HTERT RPE-1 (cell line): ENCODE measurements around the gene PCDHB5.
"Not testable (repeated sequence)": the region's sequence is repeated elsewhere in the genome, so short reads cannot be mapped to it uniquely, and the experiment has no call there.

Experiments used
- in situ Hi-C: fragments of 300-500 bp; cut with MboI; formaldehyde crosslinking; loops from 4 replicates; pipeline ENCODE4 v1.14.3; 2020; ENCODE audit warnings: low sequenced_read_pairs

The PCDHB5 gene

GRCh38 chr5:141151632-141152031 lies 16.6 kb downstream of the PCDHB5 start:
- in situ Hi-C loops: not testable (repeated sequence)

DNA sequence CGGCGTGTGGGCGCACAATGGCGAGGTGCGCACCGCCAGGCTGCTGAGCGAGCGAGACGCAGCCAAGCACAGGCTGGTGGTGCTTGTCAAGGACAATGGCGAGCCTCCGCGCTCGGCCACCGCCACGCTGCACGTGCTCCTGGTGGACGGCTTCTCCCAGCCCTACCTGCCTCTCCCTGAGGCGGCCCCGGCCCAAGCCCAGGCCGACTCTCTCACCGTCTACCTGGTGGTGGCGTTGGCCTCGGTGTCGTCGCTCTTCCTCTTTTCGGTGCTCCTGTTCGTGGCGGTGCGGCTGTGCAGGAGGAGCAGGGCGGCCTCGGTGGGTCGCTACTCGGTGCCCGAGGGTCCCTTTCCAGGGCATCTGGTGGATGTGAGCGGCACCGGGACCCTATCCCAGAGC lies 17.1 kb downstream of the PCDHB5 start:
- in situ Hi-C loops: not testable (repeated sequence)

DNA sequence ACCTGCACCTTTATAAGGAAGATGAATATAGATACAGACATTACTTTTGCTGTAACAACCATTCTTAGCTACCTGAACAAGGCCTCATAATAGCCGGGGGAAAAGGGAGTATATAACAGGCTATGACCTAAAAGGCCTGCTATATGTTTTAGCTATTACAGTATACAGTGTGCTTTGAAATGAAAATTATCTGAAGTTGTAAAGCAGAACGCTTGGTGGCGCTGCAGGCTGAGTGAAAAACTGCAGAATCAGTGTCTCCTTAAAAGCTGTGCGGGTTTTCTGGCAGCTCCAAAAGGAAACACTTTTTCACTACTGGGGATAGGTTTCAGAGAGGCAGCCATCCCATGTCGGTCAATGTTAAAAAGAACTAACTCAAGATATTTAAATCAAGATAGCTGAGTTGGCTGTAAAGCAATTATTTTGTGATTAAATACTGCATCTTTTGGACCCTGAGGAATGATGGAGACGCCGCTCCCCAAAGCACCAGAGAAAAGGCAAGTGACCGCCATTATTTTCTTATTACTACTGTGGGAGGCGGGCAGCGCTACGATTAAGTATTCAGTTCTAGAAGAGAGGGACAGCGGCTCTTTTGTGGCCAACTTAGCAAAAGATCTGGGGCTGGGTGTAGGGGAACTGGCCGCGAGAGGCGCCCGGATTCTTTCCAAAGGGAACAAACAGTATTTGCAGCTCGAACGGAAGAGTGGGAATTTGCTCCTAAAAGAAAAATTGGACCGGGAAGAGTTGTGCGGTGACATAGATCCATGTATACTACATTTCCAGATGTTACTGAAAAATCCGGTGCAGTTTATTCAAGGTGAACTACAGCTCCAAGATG lies 20.8 kb downstream of the PCDHB5 start:
- in situ Hi-C loops: no loop called here

- in situ Hi-C loops: not testable (repeated sequence)
These were observed 22.4 kb downstream of the PCDHB5 start for GRCh38 chr5:141157356-141157755.

- in situ Hi-C loops: not testable (repeated sequence)
These were observed 22.9 kb downstream of the PCDHB5 start for GRCh38 chr5:141157901-141158300.

DNA sequence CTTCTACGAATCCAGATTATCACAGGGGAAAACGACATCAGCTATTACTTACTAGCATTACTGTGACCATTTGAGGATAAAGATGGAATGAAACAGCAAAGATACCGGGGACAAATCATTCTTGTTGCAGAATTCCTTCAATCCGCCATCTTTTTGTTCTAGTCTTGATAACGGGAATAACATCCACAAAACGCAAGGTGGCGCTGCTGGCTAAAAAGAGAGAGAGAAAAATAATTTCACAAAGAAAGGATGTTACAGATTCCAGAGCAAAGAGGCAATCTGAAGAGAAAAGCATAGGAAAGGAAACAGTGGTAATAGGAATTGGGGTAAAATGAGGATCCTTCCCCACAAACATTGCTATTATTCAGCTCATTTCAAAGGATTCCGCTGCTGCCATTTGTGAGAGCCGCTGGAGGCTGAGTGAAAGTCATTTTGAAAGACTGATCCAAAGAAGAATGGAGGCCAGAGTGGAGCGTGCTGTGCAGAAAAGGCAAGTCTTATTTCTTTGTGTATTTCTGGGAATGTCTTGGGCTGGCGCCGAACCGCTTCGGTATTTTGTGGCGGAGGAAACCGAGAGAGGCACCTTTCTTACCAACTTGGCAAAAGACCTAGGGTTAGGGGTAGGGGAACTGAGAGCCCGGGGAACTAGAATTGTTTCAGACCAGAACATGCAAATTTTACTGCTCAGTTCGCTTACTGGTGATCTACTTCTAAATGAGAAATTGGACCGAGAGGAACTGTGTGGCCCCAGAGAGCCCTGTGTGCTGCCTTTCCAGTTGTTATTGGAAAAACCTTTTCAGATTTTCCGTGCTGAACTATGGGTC lies 37.6 kb downstream of the PCDHB5 start, which contains the start of gene PCDHB7:
Gene PCDHB7, plus strand, starts transcription at position 264 of the 824 bp plus-strand sequence. Its CDS starts 192 bp downstream, at position 456.
- in situ Hi-C loops: no loop called here

DNA sequence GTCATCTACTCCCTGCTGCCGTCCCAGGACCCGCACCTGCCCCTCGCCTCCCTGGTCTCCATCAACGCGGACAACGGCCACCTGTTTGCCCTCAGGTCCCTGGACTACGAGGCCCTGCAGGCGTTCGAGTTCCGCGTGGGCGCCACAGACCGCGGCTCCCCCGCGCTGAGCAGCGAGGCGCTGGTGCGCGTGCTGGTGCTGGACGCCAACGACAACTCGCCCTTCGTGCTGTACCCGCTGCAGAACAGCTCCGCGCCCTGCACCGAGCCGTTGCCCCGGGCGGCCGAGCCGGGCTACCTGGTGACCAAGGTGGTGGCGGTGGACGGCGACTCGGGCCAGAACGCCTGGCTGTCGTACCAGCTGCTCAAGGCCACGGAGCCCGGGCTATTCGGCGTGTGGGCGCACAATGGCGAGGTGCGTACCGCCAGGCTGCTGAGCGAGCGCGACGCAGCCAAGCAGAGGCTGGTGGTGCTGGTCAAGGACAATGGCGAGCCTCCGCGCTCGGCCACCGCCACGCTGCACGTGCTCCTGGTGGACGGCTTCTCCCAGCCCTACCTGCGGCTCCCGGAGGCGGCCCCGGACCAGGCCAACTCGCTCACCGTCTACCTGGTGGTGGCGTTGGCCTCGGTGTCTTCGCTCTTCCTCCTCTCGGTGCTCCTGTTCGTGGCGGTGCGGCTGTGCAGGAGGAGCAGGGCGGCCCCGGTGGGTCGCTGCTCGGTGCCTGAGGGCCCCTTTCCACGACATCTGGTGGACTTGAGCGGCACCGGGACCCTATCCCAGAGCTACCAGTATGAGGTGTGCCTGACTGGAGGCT lies 39.5 kb downstream of the PCDHB5 start:
- in situ Hi-C loops: not testable (repeated sequence)

- in situ Hi-C loops: no loop called here
These were observed 40.9 kb downstream of the PCDHB5 start for GRCh38 chr5:141175933-141176332.

GRCh38 chr5:141177577-141178191 lies 42.7 kb downstream of the PCDHB5 start, which contains the start of gene PCDHB8:
Gene PCDHB8, plus strand, starts transcription at chr5:141177790. Its CDS starts 245 bp downstream, at chr5:141178035.
- in situ Hi-C loops: not testable (repeated sequence)

- in situ Hi-C loops: not testable (repeated sequence)
These were observed 44.4 kb downstream of the PCDHB5 start for GRCh38 chr5:141179371-141179770.

GRCh38 chr5:141179876-141180275 lies 44.9 kb downstream of the PCDHB5 start:
- in situ Hi-C loops: not testable (repeated sequence)

DNA sequence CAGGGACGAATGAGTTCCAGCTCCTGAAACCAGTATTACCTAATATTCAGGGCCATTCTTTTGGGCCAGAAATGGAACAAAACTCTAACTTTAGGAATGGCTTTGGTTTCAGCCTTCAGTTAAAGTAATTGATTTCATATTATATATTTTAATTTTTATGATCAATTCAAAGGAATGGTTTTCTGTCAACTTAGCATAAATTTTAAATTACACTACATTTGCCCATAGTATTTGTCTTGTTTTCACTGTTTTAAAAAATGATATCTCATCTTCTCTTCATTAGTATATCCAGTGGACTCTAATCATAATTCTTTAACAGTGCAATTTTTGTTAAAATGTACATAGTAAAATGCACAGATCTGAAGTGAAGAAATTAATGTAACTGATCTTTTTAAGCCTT lies 45.3 kb downstream of the PCDHB5 start:
- in situ Hi-C loops: no loop called here

DNA sequence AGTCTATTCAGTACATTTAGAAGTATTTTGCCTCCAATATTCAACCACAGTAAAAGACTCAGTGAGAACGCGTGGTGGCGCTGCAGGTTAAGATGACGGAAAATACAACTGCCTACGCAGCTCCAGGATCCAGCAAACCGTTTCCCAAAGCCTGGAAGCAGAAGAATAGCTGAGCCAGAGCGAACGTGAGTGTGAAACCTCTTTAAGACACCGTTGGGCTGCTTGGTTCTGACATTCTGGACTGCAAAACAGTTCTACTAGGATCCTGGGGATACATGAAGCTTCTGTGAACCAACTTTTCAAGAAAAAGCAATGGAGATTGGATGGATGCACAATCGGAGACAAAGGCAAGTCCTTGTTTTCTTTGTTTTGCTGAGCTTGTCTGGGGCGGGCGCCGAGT lies 47.2 kb downstream of the PCDHB5 start, which contains the start of gene PCDHB16:
Gene PCDHB16, plus strand, starts transcription at position 140 of the 400 bp plus-strand sequence. Its CDS starts 173 bp downstream, at position 313.
- in situ Hi-C loops: no loop called here

DNA sequence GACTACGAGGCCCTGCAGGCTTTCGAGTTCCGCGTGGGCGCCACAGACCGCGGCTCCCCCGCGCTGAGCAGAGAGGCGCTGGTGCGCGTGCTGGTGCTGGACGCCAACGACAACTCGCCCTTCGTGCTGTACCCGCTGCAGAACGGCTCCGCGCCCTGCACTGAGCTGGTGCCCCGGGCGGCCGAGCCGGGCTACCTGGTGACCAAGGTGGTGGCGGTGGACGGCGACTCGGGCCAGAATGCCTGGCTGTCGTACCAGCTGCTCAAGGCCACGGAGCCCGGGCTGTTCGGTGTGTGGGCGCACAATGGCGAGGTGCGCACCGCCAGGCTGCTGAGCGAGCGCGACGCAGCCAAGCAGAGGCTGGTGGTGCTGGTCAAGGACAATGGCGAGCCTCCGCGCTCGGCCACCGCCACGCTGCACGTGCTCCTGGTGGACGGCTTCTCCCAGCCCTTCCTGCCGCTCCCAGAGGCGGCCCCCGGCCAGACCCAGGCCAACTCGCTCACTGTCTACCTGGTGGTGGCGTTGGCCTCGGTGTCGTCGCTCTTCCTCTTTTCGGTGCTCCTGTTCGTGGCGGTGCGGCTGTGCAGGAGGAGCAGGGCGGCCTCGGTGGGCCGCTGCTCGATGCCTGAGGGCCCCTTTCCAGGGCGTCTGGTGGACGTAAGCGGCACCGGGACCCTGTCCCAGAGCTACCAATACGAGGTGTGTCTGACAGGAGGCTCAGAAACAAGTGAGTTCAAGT lies 49.3 kb downstream of the PCDHB5 start:
- in situ Hi-C loops: not testable (repeated sequence)

DNA sequence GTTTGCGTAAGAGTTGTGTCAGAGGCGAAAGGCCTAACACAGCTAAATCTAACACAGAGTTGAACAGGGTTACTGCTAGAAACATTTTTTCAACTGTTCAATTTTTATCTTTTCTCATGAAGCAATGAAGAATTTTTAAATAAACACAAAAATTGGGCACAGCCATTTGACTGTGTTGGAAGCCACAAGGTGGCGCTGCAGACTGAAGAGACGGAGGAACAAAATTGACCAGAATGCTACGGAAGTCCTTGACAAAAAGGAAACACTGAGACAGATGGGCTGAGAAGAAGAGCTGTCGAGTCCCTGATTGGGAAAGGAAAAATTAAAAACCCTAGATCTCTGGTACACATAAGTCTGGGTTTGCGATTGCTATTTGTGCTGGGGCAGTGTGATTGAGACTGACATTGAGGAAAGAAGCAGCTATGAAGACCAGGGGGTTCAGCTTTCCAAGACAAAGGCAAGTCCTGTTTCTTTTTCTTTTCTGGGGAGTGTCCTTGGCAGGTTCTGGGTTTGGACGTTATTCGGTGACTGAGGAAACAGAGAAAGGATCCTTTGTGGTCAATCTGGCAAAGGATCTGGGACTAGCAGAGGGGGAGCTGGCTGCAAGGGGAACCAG lies 52.0 kb downstream of the PCDHB5 start, which contains the start of gene PCDHB9:
Gene PCDHB9, plus strand, starts transcription at position 265 of the 616 bp plus-strand sequence. Its CDS starts 158 bp downstream, at position 423.
- in situ Hi-C loops: no loop called here
